H1 (cell line): ENCODE results near the gene FABP7. TPM values are rescaled to one million over a fixed set of nuclear protein-coding genes. Genes with fewer than 3 reads are reported as not detected.

Experiments used
- CTCF ChIA-PET: fragments of 300-600 bp; sonication (Branson Sonifier 250); formaldehyde crosslinking; loops from one replicate; lab custom pipeline; 2021; ENCODE audit not compliant: partially characterized antibody; lab: Charles Lee
- POLR2A ChIA-PET: fragments of 300-600 bp; sonication (Branson Sonifier 250); formaldehyde crosslinking; loops from one replicate; lab custom pipeline; 2021; ENCODE audit warnings: inconsistent platforms; ENCODE audit not compliant: partially characterized antibody; lab: Charles Lee
- DNase-seq, 2 experiments: peaks; one replicate each; pipeline versions ENCODE4 v3.0.0 to v3.0.0-alpha.2; 2010 to 2022; ENCODE audit warnings: low spot score in 2 of 2, low read depth in 1 of 2, mixed read lengths in 1 of 2
- FAIRE-seq: peaks from 2 replicates; lab custom pipeline; 2011; peaks lifted over from hg19 to GRCh38; lab: Jason Lieb, UNC
- H2AFZ ChIP-seq: 2 replicates; pipeline ENCODE4 v1.8.1; 2012; ENCODE audit warnings: low read length, inconsistent platforms
- H2AK5ac ChIP-seq: 2 replicates; pipeline ENCODE4 v1.6.1; 2013; ENCODE audit warnings: low read depth, low read length
- H2BK120ac ChIP-seq: replicated peaks from 2 replicates; pipeline ENCODE3; 2013; ENCODE audit warnings: low read depth, low read length, inconsistent platforms
- H2BK12ac ChIP-seq: 2 replicates; pipeline ENCODE4 v1.6.1; 2013; ENCODE audit warnings: low read depth, low read length
- H2BK15ac ChIP-seq: 2 replicates; pipeline ENCODE4 v1.6.1; 2013; ENCODE audit warnings: low read length
- H2BK20ac ChIP-seq: 2 replicates; pipeline ENCODE4 v1.6.1; 2013; ENCODE audit warnings: low read length
- H2BK5ac ChIP-seq: 2 replicates; pipeline ENCODE4 v1.6.1; 2013; ENCODE audit warnings: low read depth, low read length
- H3K14ac ChIP-seq: 2 replicates; pipeline ENCODE4 v1.6.1; 2013; ENCODE audit warnings: inconsistent platforms; ENCODE audit not compliant: insufficient read length
- H3K18ac ChIP-seq: 2 replicates; pipeline ENCODE4 v1.6.1; 2013; ENCODE audit warnings: low read length; ENCODE audit errors: extremely low read depth
- H3K23ac ChIP-seq: 2 replicates; pipeline ENCODE4 v1.6.1; 2013; ENCODE audit warnings: inconsistent platforms; ENCODE audit not compliant: insufficient read length
- H3K23me2 ChIP-seq: 2 replicates; pipeline ENCODE4 v1.6.1; 2013; ENCODE audit warnings: low read depth, low read length
- H3K27ac ChIP-seq: 2 replicates; pipeline ENCODE4 v1.6.1; 2011; ENCODE audit warnings: low read depth, low read length, inconsistent platforms
- H3K27me3 ChIP-seq, 4 experiments: replicated peaks in 1 of 4; 1 replicate in 1 of 4; 2 replicates in 3 of 4; pipeline versions ENCODE4 v1.6.1 to v1.8.1; 2011 to 2013; ENCODE audit warnings: low read length in 3 of 4, mild to moderate bottlenecking in 3 of 4, inconsistent platforms in 2 of 4, mixed read lengths in 2 of 4, moderate library complexity in 1 of 4; ENCODE audit not compliant: control insufficient read depth in 3 of 4, insufficient read depth in 3 of 4; ENCODE audit errors: extremely low read depth in 1 of 4
- H3K36me3 ChIP-seq, 4 experiments: 2 replicates each; pipeline versions ENCODE4 v1.6.1 to v1.8.1; 2011 to 2013; ENCODE audit warnings: mild to moderate bottlenecking in 4 of 4, low read length in 3 of 4, moderate library complexity in 2 of 4, control low read depth in 1 of 4, inconsistent platforms in 1 of 4; ENCODE audit not compliant: insufficient read depth in 4 of 4, control insufficient read depth in 2 of 4
- H3K4ac ChIP-seq: replicated peaks from 2 replicates; pipeline ENCODE3; 2013; ENCODE audit warnings: low read length, low read depth, mixed read lengths, inconsistent platforms; ENCODE audit not compliant: insufficient read length
- H3K4me1 ChIP-seq, 4 experiments: replicated peaks in 1 of 4; 1 replicate in 1 of 4; 2 replicates in 3 of 4; pipeline versions ENCODE4 v1.6.1 to v1.8.1; 2011 to 2013; ENCODE audit warnings: low read length in 3 of 4, inconsistent platforms in 2 of 4, mixed read lengths in 1 of 4; ENCODE audit not compliant: insufficient read depth in 4 of 4, control insufficient read depth in 3 of 4
- H3K4me2 ChIP-seq, 2 experiments: 2 replicates each; pipeline versions ENCODE4 v1.6.1 to v1.8.1; 2011 to 2013; ENCODE audit warnings: low read depth in 2 of 2, low read length in 2 of 2, control low read depth in 1 of 2, inconsistent platforms in 1 of 2, mild to moderate bottlenecking in 1 of 2; ENCODE audit not compliant: insufficient read depth in 1 of 2
- H3K4me3 ChIP-seq, 4 experiments: fragments of 200-600, 300-600 bp in 1 of 4; sonication (generic), shearing (Covaris generic), sonication (Bioruptor Twin) in 1 of 4; 2 replicates each; pipeline versions ENCODE4 v1.5.1 to v1.8.1; 2011 to 2016; ENCODE audit warnings: low read length in 4 of 4, low read depth in 3 of 4, control low read depth in 2 of 4, inconsistent platforms in 2 of 4, mild to moderate bottlenecking in 2 of 4, mixed read lengths in 1 of 4, moderate library complexity in 1 of 4; ENCODE audit not compliant: insufficient read depth in 2 of 4; ENCODE audit errors: extremely low read depth in 1 of 4
- H3K56ac ChIP-seq: replicated peaks from 2 replicates; pipeline ENCODE3; 2013; ENCODE audit warnings: low read depth, mild to moderate bottlenecking, mixed read lengths, low read length, inconsistent platforms; ENCODE audit not compliant: insufficient read length
- H3K79me1 ChIP-seq: 2 replicates; pipeline ENCODE4 v1.6.1; 2013; ENCODE audit warnings: low read depth, low read length, control low read depth
- H3K79me2 ChIP-seq, 2 experiments: 2 replicates each; pipeline versions ENCODE4 v1.6.1 to v1.8.1; 2012 to 2013; ENCODE audit warnings: low read length in 2 of 2, mild to moderate bottlenecking in 2 of 2, inconsistent platforms in 1 of 2; ENCODE audit not compliant: insufficient read depth in 2 of 2, control insufficient read depth in 1 of 2
- H3K9ac ChIP-seq, 4 experiments: replicated peaks in 1 of 4; 1 replicate in 1 of 4; 2 replicates in 3 of 4; pipeline versions ENCODE4 v1.6.1 to v1.8.1; 2011 to 2013; ENCODE audit warnings: low read depth in 3 of 4, low read length in 3 of 4, control low read depth in 2 of 4, mild to moderate bottlenecking in 2 of 4, moderate library complexity in 2 of 4, inconsistent platforms in 1 of 4; ENCODE audit errors: extremely low read depth in 1 of 4
- H3K9me3 ChIP-seq, 2 experiments: 2 replicates each; pipeline versions ENCODE4 v1.6.1 to v1.8.1; 2012 to 2013; ENCODE audit warnings: mild to moderate bottlenecking in 2 of 2, moderate library complexity in 2 of 2, control low read depth in 1 of 2, inconsistent platforms in 1 of 2, low read depth in 1 of 2, low read length in 1 of 2, mixed read lengths in 1 of 2; ENCODE audit not compliant: insufficient read depth in 2 of 2
- H4K20me1 ChIP-seq, 2 experiments: replicated peaks in 1 of 2; 2 replicates each; pipeline versions ENCODE3 to v1.8.1; 2011 to 2013; ENCODE audit warnings: inconsistent platforms in 2 of 2, low read length in 2 of 2, mild to moderate bottlenecking in 1 of 2; ENCODE audit not compliant: insufficient read depth in 2 of 2, control insufficient read depth in 1 of 2
- H4K5ac ChIP-seq: 2 replicates; pipeline ENCODE4 v1.6.1; 2013; ENCODE audit warnings: low read length, low read depth, mixed read lengths, inconsistent platforms; ENCODE audit not compliant: insufficient read length
- H4K8ac ChIP-seq: 2 replicates; pipeline ENCODE4 v1.8.0; 2013; ENCODE audit warnings: mild to moderate bottlenecking, moderate library complexity, low read length, inconsistent platforms; ENCODE audit not compliant: insufficient read depth; ENCODE audit errors: extremely low read depth
- H4K91ac ChIP-seq: replicated peaks from 2 replicates; pipeline ENCODE3; 2013; ENCODE audit warnings: low read length, mixed read lengths, inconsistent platforms; ENCODE audit not compliant: insufficient read length
- ASH2L ChIP-seq: fragments of 200-600, 300-600 bp; sonication (generic); IDR thresholded peaks from one replicate; pipeline ENCODE4 v1.7.1; 2017; ENCODE audit warnings: low read length
- CBX8 ChIP-seq: fragments of 300-800, 300-1000 bp; sonication (generic); IDR thresholded peaks from 2 replicates; pipeline ENCODE4 v1.7.1; 2016; ENCODE audit warnings: low read depth, low read length, borderline replicate concordance
- EZH2 ChIP-seq: fragments of 200-600 bp; sonication (generic); IDR thresholded peaks from 2 replicates; pipeline ENCODE4 v1.7.1; 2012; ENCODE audit warnings: low read depth, mild to moderate bottlenecking, moderate library complexity, low read length, inconsistent platforms; ENCODE audit not compliant: severe bottlenecking
- GABPA ChIP-seq: IDR thresholded peaks from 2 replicates; pipeline ENCODE4 v1.6.1; 2011; ENCODE audit warnings: mild to moderate bottlenecking, low read length, moderate library complexity, borderline replicate concordance; ENCODE audit not compliant: insufficient read depth
- HDAC2 ChIP-seq, 2 experiments: fragments of 300-600 bp in 1 of 2; sonication (generic) in 1 of 2; IDR thresholded peaks; 2 replicates each; pipeline ENCODE4 v1.6.1; 2011 to 2012; ENCODE audit warnings: low read depth in 2 of 2, low read length in 2 of 2, mild to moderate bottlenecking in 2 of 2, moderate library complexity in 2 of 2, borderline replicate concordance in 1 of 2, inconsistent platforms in 1 of 2
- HDAC6 ChIP-seq: IDR thresholded peaks from one replicate; pipeline ENCODE4 v1.7.1; 2012; ENCODE audit warnings: low read depth, mild to moderate bottlenecking, inconsistent platforms, low read length, moderate library complexity
- JUND ChIP-seq: IDR thresholded peaks from 2 replicates; pipeline ENCODE4 v1.6.1; 2011; ENCODE audit warnings: mild to moderate bottlenecking, improper control_type of control experiment, low read length
- KDM1A ChIP-seq: fragments of 200-600, 300-600 bp; sonication (generic); IDR thresholded peaks from 2 replicates; pipeline ENCODE4 v1.7.1; 2016; ENCODE audit warnings: mild to moderate bottlenecking, low read length, borderline replicate concordance
- RAD21 ChIP-seq, 2 experiments: IDR thresholded peaks in 1 of 2; conservative IDR thresholded peaks in 1 of 2; 2 replicates each; pipeline ENCODE4 v1.6.1; 2011; ENCODE audit warnings: low read depth in 2 of 2, low read length in 2 of 2, improper control_type of control experiment in 1 of 2, inconsistent platforms in 1 of 2, mild to moderate bottlenecking in 1 of 2, moderate library complexity in 1 of 2
- RXRA ChIP-seq: IDR thresholded peaks from 2 replicates; pipeline ENCODE4 v1.6.1; 2011; ENCODE audit warnings: low read depth, mild to moderate bottlenecking, low read length, moderate library complexity; ENCODE audit not compliant: insufficient read depth
- SP1 ChIP-seq: IDR thresholded peaks from 2 replicates; pipeline ENCODE4 v1.6.1; 2011; ENCODE audit warnings: low read depth, low read length
- YY1 ChIP-seq: IDR thresholded peaks from 2 replicates; pipeline ENCODE4 v1.6.1; 2011; ENCODE audit warnings: low read depth, mild to moderate bottlenecking, low read length
- WGBS, 2 experiments: shearing (Covaris generic) in 1 of 2; methylation state at CpG; one replicate each; pipeline versions ENCODE4 v1.1.6 to v1.1.7; 2013 to 2015; ENCODE audit warnings: low lambda C conversion rate in 2 of 2, mixed read lengths in 2 of 2, inconsistent platforms in 1 of 2, low coverage in 1 of 2, missing lambda C conversion rate in 1 of 2; ENCODE audit not compliant: insufficient replicate concordance in 2 of 2, insufficient coverage in 1 of 2, insufficient read length in 1 of 2; ENCODE audit errors: extremely low coverage in 1 of 2, missing lambda C conversion rate in 1 of 2; 5-methylcytosine and 5-hydroxymethylcytosine counted together
- polyA plus RNA-seq, 7 experiments: library from polyadenylated mRNA; depleted of rRNA in 3 of 7; stranded (reverse) in 5 of 7; unstranded in 2 of 7; fragments of >200 nt in 5 of 7; fragments of 200-250 nt in 2 of 7; gene quantifications; 1 replicate in 5 of 7; 2 replicates in 1 of 7; 4 replicates in 1 of 7; pipeline versions ENCODE4 v1.2.1 to v1.2.3, GENCODE V29; 2011 to 2013; ENCODE audit warnings: missing spikeins in 2 of 7, mixed read lengths in 2 of 7
- total RNA-seq: library from RNA; stranded (reverse); fragmentation: NEBNext Ultra II Directional; extraction: Animal tissue kit (Norgen Biotek cat#: 25700); gene quantifications from 2 replicates; pipeline ENCODE4 v1.2.1, GENCODE V29; 2021
- TF ChIP-seq, protein P1 (sequence below): IDR thresholded peaks from 2 replicates; pipeline ENCODE4 v1.6.1; 2011; ENCODE audit warnings: low read length, improper control_type of control experiment

The FABP7 gene
- total and polyA plus RNA-seq, 2 of the 8 experiments (the other 6 are each of a cell fraction or from before 2014, with no cell fraction given), result 10.6 to 13.1 TPM

DNA sequence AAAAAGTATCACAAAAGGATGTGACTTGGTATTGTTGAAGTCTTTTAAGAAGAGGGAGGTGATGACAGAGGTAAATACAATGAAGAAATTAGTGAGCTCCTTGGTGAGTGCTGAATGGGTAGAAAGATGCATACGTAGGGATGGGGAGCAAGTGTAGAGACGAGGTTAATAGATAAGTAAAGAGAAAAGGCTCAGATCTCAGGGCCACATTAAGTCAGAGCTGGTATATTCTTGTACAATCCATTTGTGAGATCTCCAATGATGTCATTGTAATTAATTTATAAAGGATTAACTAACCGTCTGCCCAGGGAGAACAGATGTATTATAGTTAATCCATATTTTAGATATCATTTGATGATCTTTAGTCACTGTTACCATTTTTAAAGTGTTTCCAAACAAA, 52.9 kb downstream of the FABP7 start:
- POLR2A ChIA-PET, result no interaction called here
- Histone ChIP-seq H4K5ac (no peak overlapping the region), H2BK20ac (no peak overlapping the region), H3K9me3 (no peaks in the 10 kb centered on the region), H3K36me3 (no peaks in the 10 kb centered on the region), H3K56ac (no peak overlapping the region), H3K4me3 (no peak overlapping the region), H3K4ac (no peak overlapping the region), H4K20me1 (no peaks in the 10 kb centered on the region), H3K27me3 (no peaks in the 10 kb centered on the region), H3K23me2 (no peaks in the 10 kb centered on the region), H4K91ac (no peak overlapping the region), H3K79me2 (no peaks in the 10 kb centered on the region), H2BK15ac (no peak overlapping the region; the same call in 1 of the 2 replicates), H3K9ac (no peak overlapping the region), H3K27ac (no peak overlapping the region), H2BK120ac (no peak overlapping the region), H2BK5ac (no peak overlapping the region), H2AK5ac (no peak overlapping the region), H2AFZ (no peak overlapping the region), H3K4me2 (no peak overlapping the region), H3K23ac (no peak overlapping the region), H3K18ac (no peak overlapping the region), H3K4me1 (peaks cover 0 to 14% (median 9%) of the 10 kb centered on the region in 4 experiments; a peak in 4 of 7 replicates), H4K8ac (no peak overlapping the region), H3K79me1 (no peaks in the 10 kb centered on the region), H3K14ac (no peak overlapping the region), H2BK12ac (no peak overlapping the region)
- DNase-seq (no peak), FAIRE-seq (no peak)
- whole genome bisulfite sequencing, 2 experiments, result 86% methylated on average over 3 of the region's 3 CpGs; no CpG with 5 or more reads in 1 of the 2 experiments
- CTCF ChIA-PET, result interaction anchor here (0.9 to 1.3 kb wide), 3 partner anchors 53 to 99 kb away, joined by 3 to 5 read pairs (median 3); partner anchors contain the start of gene FABP7
- TF ChIP-seq CBX8, result no peak
- no peak for TF ChIP-seq RAD21 (IDR thresholded peaks at IDR 0.05 in 1 of 2, conservative IDR thresholded peaks at IDR 0.05 in 1 of 2; ENCODE audit: low read depth in 2 of 2, low read length in 2 of 2)
- TF ChIP-seq EZH2, result no peak
- TF ChIP-seq JUND, result no peak
- no peak for TF ChIP-seq HDAC6
- TF ChIP-seq SP1, result no peak
- no peak for TF ChIP-seq HDAC2 (IDR thresholded peaks at IDR 0.05; ENCODE audit: borderline replicate concordance in 1 of 2, low read depth in 2 of 2, low read length in 2 of 2)
- no peak for TF ChIP-seq ASH2L
- no peak for TF ChIP-seq RXRA
- TF ChIP-seq, protein P1, sequence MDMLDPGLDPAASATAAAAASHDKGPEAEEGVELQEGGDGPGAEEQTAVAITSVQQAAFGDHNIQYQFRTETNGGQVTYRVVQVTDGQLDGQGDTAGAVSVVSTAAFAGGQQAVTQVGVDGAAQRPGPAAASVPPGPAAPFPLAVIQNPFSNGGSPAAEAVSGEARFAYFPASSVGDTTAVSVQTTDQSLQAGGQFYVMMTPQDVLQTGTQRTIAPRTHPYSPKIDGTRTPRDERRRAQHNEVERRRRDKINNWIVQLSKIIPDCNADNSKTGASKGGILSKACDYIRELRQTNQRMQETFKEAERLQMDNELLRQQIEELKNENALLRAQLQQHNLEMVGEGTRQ, result no peak
- no peak for TF ChIP-seq KDM1A
- no peak for TF ChIP-seq YY1
- TF ChIP-seq GABPA, result no peak
